Stomach (tissue), 9 donors: Measurements from ENCODE around the gene VIT. TPM values are rescaled to one million over a fixed set of nuclear protein-coding genes. Genes with fewer than 3 reads are reported as not detected.

ENCODE experiments used
- DNase-seq, 2 donors: peaks; one replicate each; pipeline versions ENCODE4 v3.0.0 to v3.0.0-alpha.2; 2013 to 2019
- H3K27ac ChIP-seq, 5 donors: fragments of 200-600 bp in 4 of 5; sonication (generic) in 4 of 5; one replicate each; pipeline ENCODE4 v1.5.1; 2013 to 2019; ENCODE audit warnings: mild to moderate bottlenecking in 1 of 5, moderate library complexity in 1 of 5
- H3K27me3 ChIP-seq, 3 donors: fragments of 200-600 bp; sonication (generic); one replicate each; pipeline ENCODE4 v1.5.1; 2017 to 2019; ENCODE audit warnings: mixed run types in 1 of 3
- H3K36me3 ChIP-seq, 4 donors: fragments of 200-600 bp; sonication (generic); 1 replicate in 3 of 4; 2 replicates in 1 of 4; pipeline ENCODE4 v1.5.1; 2016 to 2019
- H3K4me1 ChIP-seq, 4 donors: fragments of 200-600 bp; sonication (generic); one replicate each; pipeline ENCODE4 v1.5.1; 2016 to 2019
- H3K4me3 ChIP-seq, 4 donors: fragments of 200-600 bp; sonication (generic) in 3 of 4; one replicate each; pipeline ENCODE4 v1.5.1; 2016 to 2019; ENCODE audit warnings: mild to moderate bottlenecking in 1 of 4
- H3K9me3 ChIP-seq, 4 donors: fragments of 200-600 bp; sonication (generic); one replicate each; pipeline ENCODE4 v1.5.1; 2016 to 2019
- CTCF ChIP-seq, 7 experiments: fragments of 450-650 bp in 4 of 7; fragments of 200-600 bp in 3 of 7; sonication (generic) in 3 of 7; IDR thresholded peaks; one replicate each; pipeline ENCODE4 v1.5.1; 2016 to 2019; ENCODE audit warnings: antibody characterized with exemption in 7 of 7, control low read depth in 2 of 7, mild to moderate bottlenecking in 1 of 7
- EP300 ChIP-seq: sonication (generic); formaldehyde crosslinking; IDR thresholded peaks from one replicate; pipeline ENCODE4 v1.6.1; 2017; ENCODE audit warnings: antibody characterized with exemption
- POLR2A ChIP-seq, 4 donors: fragments of 450-650 bp; IDR thresholded peaks; one replicate each; pipeline ENCODE4 v1.6.1; 2016; ENCODE audit warnings: antibody characterized with exemption in 4 of 4, control low read depth in 2 of 4, mild to moderate bottlenecking in 1 of 4, moderate library complexity in 1 of 4
- POLR2AphosphoS5 ChIP-seq, 3 donors: sonication (generic); formaldehyde crosslinking; IDR thresholded peaks; one replicate each; pipeline ENCODE4 v1.6.1; 2016; ENCODE audit warnings: antibody characterized with exemption in 3 of 3
- WGBS, 5 donors: extraction: QIAGEN DNeasy Blood & Tissue Kit in 3 of 5; methylation state at CpG; one replicate each; pipeline versions ENCODE4 v1.1.5 to v1.1.7; 2013 to 2018; 5-methylcytosine and 5-hydroxymethylcytosine counted together
- intact Hi-C: fragments of 100-400 bp; cut with DNase I; formaldehyde crosslinking; loops from one replicate; pipeline ENCODE4 v1.15.1; 2023; ENCODE audit warnings: low total_unique reads
- polyA plus RNA-seq, 3 donors: library from polyadenylated mRNA; stranded (reverse); fragments of 200-250 nt; gene quantifications; one replicate each; pipeline ENCODE4 v1.2.3, GENCODE V29; 2013
- total RNA-seq, 5 donors: library from RNA; depleted of rRNA; stranded (reverse); fragments of >200 nt; gene quantifications; one replicate each; pipeline versions ENCODE4 v1.1.0 to v1.2.3, GENCODE V29; 2014 to 2016
- donor health status: healthy with polysubstance abuse.
- donor health status: Bipolar disorder and iron deficiency.
- donor health status: healthy.

VIT gene
- total and polyA plus RNA-seq, 8 donors = 0.12 to 9.1 (median 2.0) TPM; not detected in 2

GRCh38 chr2:36733215-36733614 lies 36.7 kb downstream of the VIT start:
- WGBS, 5 donors = 83 to 95% (median 89%) methylated on average over 3 of the region's 3 CpGs
- TF ChIP-seq CTCF (IDR thresholded peaks at IDR 0.05) (no peak), EP300 (no peak), POLR2A (IDR thresholded peaks at IDR 0.05) (no peak), POLR2AphosphoS5 (IDR thresholded peaks at IDR 0.05) (no peak)
- intact Hi-C loops = no loop called here
- no peaks in the 10 kb centered on the region for H3K27me3 ChIP-seq
- H3K9me3 ChIP-seq = peaks cover 0 to 10% (median 3%) of the 10 kb centered on the region in 4 donors
- no peak for DNase-seq
- no peak overlapping the region for H3K4me3 ChIP-seq
- H3K27ac ChIP-seq = no peak overlapping the region
- no peaks in the 10 kb centered on the region for H3K4me1 ChIP-seq
- H3K36me3 ChIP-seq = no peaks in the 10 kb centered on the region

DNA sequence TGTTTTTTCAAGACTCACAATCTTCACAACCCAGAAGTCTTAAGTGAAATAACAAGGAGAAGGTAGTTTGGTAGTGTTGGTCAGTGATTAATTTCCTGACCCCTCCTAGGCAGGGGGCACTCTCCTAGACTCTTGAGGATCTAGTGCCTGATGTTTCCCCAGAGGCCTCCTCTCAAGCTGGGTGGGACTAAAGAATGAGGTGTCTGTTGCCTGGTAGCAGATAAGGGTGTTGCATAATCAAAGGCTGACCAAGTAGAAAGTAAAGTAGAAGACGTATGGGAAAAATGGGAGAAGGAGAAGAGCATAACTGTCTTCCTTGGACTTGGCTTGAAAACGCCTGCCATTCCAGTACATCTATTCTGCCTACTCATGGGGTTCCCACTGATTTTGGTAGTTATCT lies 37.8 kb downstream of the VIT start:
- H3K27me3 ChIP-seq = no peaks in the 10 kb centered on the region
- H3K36me3 ChIP-seq = no peaks in the 10 kb centered on the region
- no peak overlapping the region for H3K27ac ChIP-seq
- peaks cover 0 to 10% (median 3%) of the 10 kb centered on the region in 4 donors for H3K9me3 ChIP-seq
- H3K4me3 ChIP-seq = no peak overlapping the region
- DNase-seq = no peak
- 73 to 81% (median 77%) methylated on average over 2 of the region's 2 CpGs for WGBS, 5 donors
- intact Hi-C loops = no loop called here
- no peak for TF ChIP-seq POLR2AphosphoS5 (IDR thresholded peaks at IDR 0.05)
- TF ChIP-seq POLR2A (IDR thresholded peaks at IDR 0.05) = no peak
- TF ChIP-seq EP300 = no peak
- TF ChIP-seq CTCF (IDR thresholded peaks at IDR 0.05) = no peak
- no peaks in the 10 kb centered on the region for H3K4me1 ChIP-seq

- intact Hi-C loops = no loop called here
- 65 to 73% (median 69%) methylated on average over 4 of the region's 4 CpGs for WGBS, 5 donors
Observed at GRCh38 chr2:36737131-36737750, 40.7 kb downstream of the VIT start.

DNA sequence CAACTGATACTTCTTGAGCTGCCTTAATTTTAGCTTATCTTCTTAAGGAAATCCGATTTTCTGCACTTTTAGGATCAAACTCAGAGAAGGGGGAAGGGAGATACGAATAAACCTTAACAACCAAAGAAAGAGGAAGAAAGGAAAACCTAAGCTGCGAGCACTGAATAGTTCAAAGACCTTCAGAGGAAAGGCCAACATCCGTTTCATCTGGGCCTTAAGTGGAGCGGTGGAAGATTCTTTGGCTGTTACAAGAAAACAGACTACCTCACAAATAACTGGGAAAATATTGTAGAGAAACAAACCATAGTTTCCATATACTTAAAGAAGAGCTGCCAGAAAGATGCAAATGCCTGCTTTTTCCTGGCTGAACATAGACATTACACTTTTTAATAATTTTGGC lies 43.6 kb downstream of the VIT start:
- no peak overlapping the region for H3K4me3 ChIP-seq
- intact Hi-C loops = no loop called here
- H3K4me1 ChIP-seq = no peaks in the 10 kb centered on the region
- H3K27me3 ChIP-seq = no peaks in the 10 kb centered on the region
- 50 to 73% (median 67%) methylated on average over 5 of the region's 5 CpGs for WGBS, 5 donors
- no peak overlapping the region for H3K27ac ChIP-seq
- H3K36me3 ChIP-seq = no peaks in the 10 kb centered on the region
- DNase-seq = peak in 1 of 2 donors; percentile 23
- TF ChIP-seq POLR2AphosphoS5 (IDR thresholded peaks at IDR 0.05) (no peak), EP300 (no peak), POLR2A (IDR thresholded peaks at IDR 0.05) (no peak), CTCF (IDR thresholded peaks at IDR 0.05) (no peak)
- peaks cover 0 to 7% (median 2%) of the 10 kb centered on the region in 4 donors for H3K9me3 ChIP-seq

More at GRCh38 chr2:36737131-36737750, 40.7 kb downstream of the VIT start:
- TF ChIP-seq CTCF (IDR thresholded peaks at IDR 0.05) = no peak
- no peak for TF ChIP-seq POLR2AphosphoS5 (IDR thresholded peaks at IDR 0.05)
- TF ChIP-seq EP300 = no peak
- TF ChIP-seq POLR2A (IDR thresholded peaks at IDR 0.05) = no peak
- Histone ChIP-seq H3K27ac (no peak overlapping the region), H3K9me3 (no peaks in the 10 kb centered on the region), H3K36me3 (no peaks in the 10 kb centered on the region), H3K27me3 (no peaks in the 10 kb centered on the region), H3K4me1 (no peaks in the 10 kb centered on the region), H3K4me3 (no peak overlapping the region)
- DNase-seq = no peak
